ENCODE results near the gene CENPX.

The CENPX gene

GRCh38 chr17:82028246-82028645 is 5.6 kb upstream of the CENPX start:
- DNase-seq (ENCODE audit: extremely low spot score, insufficient read length, low read depth) (no peak), FAIRE-seq (no peak)

GRCh38 chr17:82025401-82026107 is 2.9 kb upstream of the CENPX start:
- DNase-seq (ENCODE audit: extremely low spot score, insufficient read length, low read depth), result no peak
- FAIRE-seq, result no peak

- FAIRE-seq, result no peak
- no peak for DNase-seq (ENCODE audit: extremely low spot score, insufficient read length, low read depth)
These were observed 2.2 kb upstream of the CENPX start for GRCh38 chr17:82024859-82025258.

- no peak for FAIRE-seq
These were observed 966 bp upstream of the CENPX start for GRCh38 chr17:82023447-82024241.

GRCh38 chr17:82022981-82023446 is 336 bp upstream of the CENPX start, which contains the start of gene LRRC45:
LRRC45 (plus strand) TSS chr17:82023305; CDS start chr17:82023644, 339 bp downstream.
- FAIRE-seq (peak; percentile 100), DNase-seq (ENCODE audit: extremely low spot score, insufficient read length, low read depth) (peak; percentile 96)

More at GRCh38 chr17:82023447-82024241, 966 bp upstream of the CENPX start:
- no peak for DNase-seq (ENCODE audit: extremely low spot score, insufficient read length, low read depth)

- DNase-seq (ENCODE audit: extremely low spot score, insufficient read length, low read depth), result no peak
- no peak for FAIRE-seq
These were observed 773 bp downstream of the CENPX start for GRCh38 chr17:82021900-82022309.

- peak; percentile 59 for FAIRE-seq
- DNase-seq (ENCODE audit: extremely low spot score, insufficient read length, low read depth), result no peak
These were observed 1.4 kb downstream of the CENPX start for GRCh38 chr17:82021107-82021899.

- no peak for FAIRE-seq
- DNase-seq (ENCODE audit: extremely low spot score, insufficient read length, low read depth), result no peak
These were observed 2.0 kb downstream of the CENPX start for GRCh38 chr17:82020572-82021106.

GRCh38 chr17:82019690-82020571 is 2.7 kb downstream of the CENPX start:
- FAIRE-seq (no peak), DNase-seq (ENCODE audit: extremely low spot score, insufficient read length, low read depth) (no peak)

- DNase-seq (ENCODE audit: extremely low spot score, insufficient read length, low read depth) (no peak), FAIRE-seq (no peak)
These were observed 3.5 kb downstream of the CENPX start for GRCh38 chr17:82018989-82019689.

- FAIRE-seq, result no peak
- no peak for DNase-seq (ENCODE audit: extremely low spot score, insufficient read length, low read depth)
These were observed 4.3 kb downstream of the CENPX start for GRCh38 chr17:82018152-82018988.

GRCh38 chr17:82017612-82018151 is 5.0 kb downstream of the CENPX start:
- DNase-seq (ENCODE audit: extremely low spot score, insufficient read length, low read depth) (no peak), FAIRE-seq (no peak)

GRCh38 chr17:82016875-82017459 is 5.7 kb downstream of the CENPX start:
- no peak for FAIRE-seq
- no peak for DNase-seq (ENCODE audit: extremely low spot score, insufficient read length, low read depth)

GRCh38 chr17:82016061-82016874 is 6.4 kb downstream of the CENPX start:
- FAIRE-seq (no peak), DNase-seq (ENCODE audit: extremely low spot score, insufficient read length, low read depth) (no peak)

- DNase-seq (ENCODE audit: extremely low spot score, insufficient read length, low read depth) (no peak), FAIRE-seq (no peak)
These were observed 7.2 kb downstream of the CENPX start for GRCh38 chr17:82015311-82015971.

- no peak for FAIRE-seq
- DNase-seq (ENCODE audit: extremely low spot score, insufficient read length, low read depth), result no peak
These were observed 7.7 kb downstream of the CENPX start for GRCh38 chr17:82014971-82015310.

Data from GM18507 (cell line).